ENCODE data around the gene EEFSEC. TPM values are rescaled to one million over a fixed set of nuclear protein-coding genes. Genes with fewer than 3 reads are reported as not detected.

The EEFSEC gene
- polyA plus RNA-seq, 1 experiment: 16.3 TPM

- Histone ChIP-seq H3K4me3 (ENCODE audit: low read depth, low read length) (no peak overlapping the region), H3K36me3 (ENCODE audit: control insufficient read depth, insufficient read depth, low read length) (no peaks in the 10 kb centered on the region), H3K27me3 (ENCODE audit: control insufficient read depth, insufficient read depth, low read length) (no peaks in the 10 kb centered on the region)
- TF ChIP-seq CTCF (IDR thresholded peaks at IDR 0.05; ENCODE audit: insufficient read depth, low read depth, low read length): no peak
- no peak for DNase-seq (ENCODE audit: low read depth)
- POLR2A ChIA-PET: no interaction called here
- CTCF ChIA-PET: no interaction called here
Observed at GRCh38 chr3:128317101-128317697, 163.9 kb downstream of the EEFSEC start.

GRCh38 chr3:128317698-128318231 lies 164.5 kb downstream of the EEFSEC start:
- DNase-seq (ENCODE audit: low read depth): no peak
- TF ChIP-seq CTCF (IDR thresholded peaks at IDR 0.05; ENCODE audit: insufficient read depth, low read depth, low read length): no peak
- Histone ChIP-seq H3K4me3 (ENCODE audit: low read depth, low read length) (no peak overlapping the region), H3K36me3 (ENCODE audit: control insufficient read depth, insufficient read depth, low read length) (no peaks in the 10 kb centered on the region), H3K27me3 (ENCODE audit: control insufficient read depth, insufficient read depth, low read length) (no peaks in the 10 kb centered on the region)
- POLR2A ChIA-PET: no interaction called here
- CTCF ChIA-PET: interaction anchor here (1.0 kb wide), 1 partner anchor 11 kb away, joined by 3 read pairs; no protein-coding TSS in a partner anchor

- DNase-seq (ENCODE audit: low read depth): no peak
- POLR2A ChIA-PET: no interaction called here
- Histone ChIP-seq H3K4me3 (ENCODE audit: low read depth, low read length) (no peak overlapping the region), H3K36me3 (ENCODE audit: control insufficient read depth, insufficient read depth, low read length) (no peaks in the 10 kb centered on the region), H3K27me3 (ENCODE audit: control insufficient read depth, insufficient read depth, low read length) (no peaks in the 10 kb centered on the region)
- CTCF ChIA-PET: interaction anchor here (1.0 kb wide), 1 partner anchor 11 kb away, joined by 3 read pairs; no protein-coding TSS in a partner anchor
- no peak for TF ChIP-seq CTCF (IDR thresholded peaks at IDR 0.05; ENCODE audit: insufficient read depth, low read depth, low read length)
Observed at GRCh38 chr3:128318275-128318941, 165.1 kb downstream of the EEFSEC start.

GRCh38 chr3:128319107-128319506 lies 165.8 kb downstream of the EEFSEC start:
- no peaks in the 10 kb centered on the region for H3K36me3 ChIP-seq (ENCODE audit: control insufficient read depth, insufficient read depth, low read length)
- no peak for TF ChIP-seq CTCF (IDR thresholded peaks at IDR 0.05; ENCODE audit: insufficient read depth, low read depth, low read length)
- DNase-seq (ENCODE audit: low read depth): no peak
- no peaks in the 10 kb centered on the region for H3K27me3 ChIP-seq (ENCODE audit: control insufficient read depth, insufficient read depth, low read length)
- ChIA-PET CTCF (no interaction called here), POLR2A (no interaction called here)
- no peak overlapping the region for H3K4me3 ChIP-seq (ENCODE audit: low read depth, low read length)

GRCh38 chr3:128319741-128320141 lies 166.5 kb downstream of the EEFSEC start:
- no peaks in the 10 kb centered on the region for H3K27me3 ChIP-seq (ENCODE audit: control insufficient read depth, insufficient read depth, low read length)
- CTCF ChIA-PET: interaction anchor here (1.7 kb wide), 1 partner anchor 93 kb away, joined by 4 read pairs; no protein-coding TSS in a partner anchor
- POLR2A ChIA-PET: no interaction called here
- H3K4me3 ChIP-seq (ENCODE audit: low read depth, low read length): no peak overlapping the region
- DNase-seq (ENCODE audit: low read depth): no peak
- no peak for TF ChIP-seq CTCF (IDR thresholded peaks at IDR 0.05; ENCODE audit: insufficient read depth, low read depth, low read length)
- H3K36me3 ChIP-seq (ENCODE audit: control insufficient read depth, insufficient read depth, low read length): no peaks in the 10 kb centered on the region

All from BJ (cell line).